ENCODE results near the gene TECR.
"Not testable (repeated sequence)": the region's sequence is repeated elsewhere in the genome, so short reads cannot be mapped to it uniquely, and the experiment has no call there.

Gene TECR

GRCh38 chr19:14562660-14563589 lies 33.5 kb downstream of the TECR start:
- no peak for DNase-seq

GRCh38 chr19:14563590-14563926 lies 34.2 kb downstream of the TECR start:
- no peak for DNase-seq

GRCh38 chr19:14563989-14564651 lies 34.7 kb downstream of the TECR start:
- DNase-seq = peak; percentile 56

GRCh38 chr19:14564652-14565297 lies 35.4 kb downstream of the TECR start:
- DNase-seq = not testable (repeated sequence)

GRCh38 chr19:14565298-14565679 lies 35.9 kb downstream of the TECR start:
- no peak for DNase-seq

- DNase-seq = no peak
These were observed 36.6 kb downstream of the TECR start for GRCh38 chr19:14565765-14566711.

GRCh38 chr19:14566712-14567077 lies 37.3 kb downstream of the TECR start:
- no peak for DNase-seq

- DNase-seq = no peak
These were observed 37.7 kb downstream of the TECR start for GRCh38 chr19:14567079-14567478.

GRCh38 chr19:14570864-14571527 lies 41.6 kb downstream of the TECR start:
- no peak for DNase-seq

- peak; percentile 76 for DNase-seq
These were observed 42.5 kb downstream of the TECR start, which contains the start of gene NDUFB7 for GRCh38 chr19:14571695-14572490. TSS of gene NDUFB7 (minus strand) at chr19:14572066. CDS start at chr19:14572000, 66 bp downstream.

GRCh38 chr19:14575428-14575980 lies 46.1 kb downstream of the TECR start:
- DNase-seq = no peak

GRCh38 chr19:14576363-14576762 lies 47.0 kb downstream of the TECR start:
- no peak for DNase-seq

- DNase-seq = no peak
These were observed 47.9 kb downstream of the TECR start for GRCh38 chr19:14577264-14577663.

- DNase-seq = no peak
These were observed 48.6 kb downstream of the TECR start for GRCh38 chr19:14577885-14578427.

GRCh38 chr19:14580623-14581237 lies 51.3 kb downstream of the TECR start:
- DNase-seq = no peak

GRCh38 chr19:14582894-14583340 lies 53.5 kb downstream of the TECR start, which contains the start of gene CLEC17A:
TSS of gene CLEC17A (plus strand) at chr19:14583084. CDS start at chr19:14583161, 77 bp downstream.
- DNase-seq = no peak

- not testable (repeated sequence) for DNase-seq
These were observed 55.0 kb downstream of the TECR start for GRCh38 chr19:14584372-14584771.

- not testable (repeated sequence) for DNase-seq
These were observed 55.8 kb downstream of the TECR start for GRCh38 chr19:14585187-14585586.

- not testable (repeated sequence) for DNase-seq
These were observed 60.0 kb downstream of the TECR start for GRCh38 chr19:14589433-14589832.

- DNase-seq = no peak
These were observed 66.2 kb downstream of the TECR start for GRCh38 chr19:14595558-14595957.
